Activated naive CD8-positive, alpha-beta T cell treated with anti-CD3 and anti-CD28 coated beads, Interleukin-2, amount 50 U/mL, for 24 hours (primary cell): ENCODE data around the gene HCN1.

Experiments used
- ATAC-seq: fragments of 150-1000 bp; cut with Tn5 transposase; one replicate; pipeline ENCODE4 v1.10.0; 2021
- DNase-seq: peaks from one replicate; pipeline ENCODE4 v3.0.0; 2021
- H3K27ac Mint-ChIP-seq: one replicate; pipeline ENCODE4 v1.8.0; 2021; ENCODE audit warnings: mild to moderate bottlenecking, mixed read lengths
- H3K27me3 Mint-ChIP-seq: one replicate; pipeline ENCODE4 v1.8.0; 2021; ENCODE audit warnings: mixed read lengths
- H3K36me3 Mint-ChIP-seq: one replicate; pipeline ENCODE4 v1.8.0; 2021; ENCODE audit warnings: low read depth, mixed read lengths
- H3K4me1 Mint-ChIP-seq: one replicate; pipeline ENCODE4 v1.8.0; 2021; ENCODE audit warnings: mixed read lengths
- H3K4me3 Mint-ChIP-seq: one replicate; pipeline ENCODE4 v1.8.0; 2021; ENCODE audit warnings: mild to moderate bottlenecking, moderate library complexity, mixed read lengths
- H3K9me3 Mint-ChIP-seq: one replicate; pipeline ENCODE4 v1.8.0; 2021; ENCODE audit warnings: mixed read lengths

Gene HCN1

GRCh38 chr5:45261125-45261524, 435.1 kb downstream of the HCN1 start:
- no peaks in the 10 kb centered on the region for H3K36me3 Mint-ChIP-seq
- H3K4me3 Mint-ChIP-seq: no peak overlapping the region
- DNase-seq (no peak), ATAC-seq (no peak)
- no peaks in the 10 kb centered on the region for H3K27me3 Mint-ChIP-seq
- H3K4me1 Mint-ChIP-seq: no peaks in the 10 kb centered on the region
- no peak overlapping the region for H3K27ac Mint-ChIP-seq
- peaks cover 14% of the 10 kb centered on the region for H3K9me3 Mint-ChIP-seq

DNA sequence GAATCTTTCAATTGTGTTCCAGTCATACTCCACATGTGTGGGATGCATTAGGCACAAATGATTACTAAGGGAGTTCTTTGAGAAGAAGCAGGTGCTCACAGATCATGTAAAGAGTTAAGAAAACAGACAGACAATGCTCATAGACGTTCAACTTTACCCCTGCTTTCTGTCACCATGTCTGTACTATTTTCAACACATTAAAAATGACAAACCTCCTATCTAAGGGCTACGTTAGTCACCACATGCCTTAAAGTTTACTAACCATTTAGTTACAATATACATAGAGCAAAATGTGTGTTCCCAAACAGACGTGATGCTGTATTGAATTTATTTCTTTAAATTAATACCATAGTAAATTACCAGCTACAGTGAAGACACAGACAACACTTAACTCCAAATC, 435.9 kb downstream of the HCN1 start:
- peaks cover 10% of the 10 kb centered on the region for H3K9me3 Mint-ChIP-seq
- no peak overlapping the region for H3K27ac Mint-ChIP-seq
- ATAC-seq (no peak), DNase-seq (no peak)
- no peak overlapping the region for H3K4me3 Mint-ChIP-seq
- no peaks in the 10 kb centered on the region for H3K36me3 Mint-ChIP-seq
- no peaks in the 10 kb centered on the region for H3K27me3 Mint-ChIP-seq
- no peaks in the 10 kb centered on the region for H3K4me1 Mint-ChIP-seq

GRCh38 chr5:45252978-45253377, 443.2 kb downstream of the HCN1 start:
- no peaks in the 10 kb centered on the region for H3K4me1 Mint-ChIP-seq
- H3K36me3 Mint-ChIP-seq: no peaks in the 10 kb centered on the region
- H3K27ac Mint-ChIP-seq: no peak overlapping the region
- ATAC-seq: no peak
- H3K4me3 Mint-ChIP-seq: no peak overlapping the region
- no peak for DNase-seq
- peaks cover 22% of the 10 kb centered on the region for H3K9me3 Mint-ChIP-seq
- no peaks in the 10 kb centered on the region for H3K27me3 Mint-ChIP-seq

GRCh38 chr5:45252541-45252940, 443.6 kb downstream of the HCN1 start:
- DNase-seq (no peak), ATAC-seq (no peak)
- H3K9me3 Mint-ChIP-seq: peaks cover 26% of the 10 kb centered on the region
- no peak overlapping the region for H3K4me3 Mint-ChIP-seq
- H3K4me1 Mint-ChIP-seq: no peaks in the 10 kb centered on the region
- H3K27ac Mint-ChIP-seq: no peak overlapping the region
- H3K27me3 Mint-ChIP-seq: no peaks in the 10 kb centered on the region
- no peaks in the 10 kb centered on the region for H3K36me3 Mint-ChIP-seq

GRCh38 chr5:45225571-45226031, 470.6 kb downstream of the HCN1 start:
- H3K27me3 Mint-ChIP-seq: no peaks in the 10 kb centered on the region
- no peak overlapping the region for H3K4me3 Mint-ChIP-seq
- no peaks in the 10 kb centered on the region for H3K36me3 Mint-ChIP-seq
- H3K9me3 Mint-ChIP-seq: peaks cover 16% of the 10 kb centered on the region
- no peak for ATAC-seq
- no peak for DNase-seq
- no peak overlapping the region for H3K27ac Mint-ChIP-seq
- no peaks in the 10 kb centered on the region for H3K4me1 Mint-ChIP-seq

GRCh38 chr5:45205403-45205961, 490.7 kb downstream of the HCN1 start:
- peaks cover 14% of the 10 kb centered on the region for H3K9me3 Mint-ChIP-seq
- no peak for ATAC-seq

More at GRCh38 chr5:45205403-45205961, 490.7 kb downstream of the HCN1 start:
- Mint-ChIP-seq H3K27ac (no peak overlapping the region), H3K4me3 (no peak overlapping the region), H3K27me3 (no peaks in the 10 kb centered on the region), H3K36me3 (no peaks in the 10 kb centered on the region), H3K4me1 (no peaks in the 10 kb centered on the region)
- no peak for DNase-seq
